ENCODE measurements around the gene LSM12.
"Not testable (repeated sequence)": the region's sequence is repeated elsewhere in the genome, so short reads cannot be mapped to it uniquely, and the experiment has no call there.

The LSM12 gene

DNA sequence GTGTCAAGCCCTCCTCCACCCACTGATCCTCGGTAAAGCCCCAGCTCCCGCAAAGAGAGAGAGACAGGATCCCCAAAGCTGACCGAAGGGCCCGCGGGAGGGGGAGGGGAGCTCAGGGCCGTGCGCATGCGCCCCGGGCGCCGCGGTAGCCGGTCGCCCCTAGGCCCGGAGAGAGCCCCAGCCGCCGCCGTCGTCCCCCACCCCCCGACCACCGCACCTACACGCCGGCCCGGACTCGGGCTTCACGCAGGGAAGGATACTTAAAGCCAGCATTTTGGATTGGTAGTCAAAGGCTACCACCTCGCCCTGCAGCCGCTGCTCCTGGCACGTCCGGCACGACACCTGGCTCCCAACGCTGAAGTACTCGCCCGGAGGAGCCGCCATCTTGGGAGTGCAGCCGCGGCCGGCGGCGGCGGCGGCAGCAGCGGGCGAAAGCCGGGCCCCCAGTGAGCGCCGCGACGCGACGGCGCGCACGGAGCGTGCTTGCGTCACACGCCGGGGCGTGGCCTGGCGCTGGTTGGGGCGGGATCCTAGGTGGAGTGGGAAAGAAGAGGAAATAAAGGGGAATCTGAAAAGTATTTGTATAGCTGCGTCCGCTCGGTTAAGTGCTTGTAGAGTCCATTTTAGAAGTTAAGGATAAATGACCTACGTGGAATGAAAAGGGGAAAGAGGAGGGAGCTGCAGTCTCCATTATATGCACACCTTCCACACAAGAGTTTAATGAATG lies at the start of gene LSM12:
Gene LSM12 (minus strand): TSS at position 468 of the 727 bp plus-strand sequence. CDS start 84 bp downstream, at position 384.
- DNase-seq = peak; percentile 97

DNA sequence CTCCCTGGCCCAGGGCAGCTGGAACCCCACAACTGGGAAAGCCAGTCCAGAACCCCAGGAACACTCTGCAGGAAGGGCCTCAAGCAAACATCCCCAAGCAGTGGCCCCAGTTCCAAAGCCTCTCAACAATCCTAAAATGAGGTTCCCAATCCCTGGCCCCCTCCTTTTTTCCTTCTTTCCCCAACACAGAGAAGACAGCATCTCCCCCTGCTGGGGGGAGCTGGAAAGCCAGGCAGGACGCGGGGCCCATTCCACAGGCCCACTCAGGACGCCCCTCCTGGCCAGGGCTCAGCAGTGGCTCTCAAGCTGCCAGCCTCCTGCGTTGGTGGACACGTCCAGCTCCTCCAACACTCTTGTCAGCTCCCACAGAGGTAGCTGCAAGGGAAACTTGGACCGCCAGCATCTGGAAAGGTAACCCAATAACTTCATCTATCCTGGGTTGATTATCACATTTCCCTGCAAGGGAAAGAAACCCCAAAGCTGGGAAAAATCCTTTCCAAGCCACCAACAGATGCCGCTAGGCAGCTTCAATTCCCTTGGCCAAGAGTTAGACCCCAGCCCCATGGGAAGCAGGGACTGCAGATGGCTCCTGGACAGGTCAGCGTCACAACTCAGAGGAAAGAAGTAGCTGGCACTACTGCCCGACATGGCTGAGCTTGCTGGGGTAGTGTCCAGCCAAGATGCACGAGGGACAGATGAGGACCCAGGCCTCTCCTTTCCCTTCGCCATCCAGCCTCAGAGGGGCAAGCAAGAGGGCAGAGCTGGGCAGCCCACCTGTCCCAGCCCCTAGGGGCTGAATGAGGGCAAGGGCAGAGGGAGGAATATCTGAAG lies 49.3 kb upstream of the LSM12 start:
- DNase-seq = peak; percentile 49

DNA sequence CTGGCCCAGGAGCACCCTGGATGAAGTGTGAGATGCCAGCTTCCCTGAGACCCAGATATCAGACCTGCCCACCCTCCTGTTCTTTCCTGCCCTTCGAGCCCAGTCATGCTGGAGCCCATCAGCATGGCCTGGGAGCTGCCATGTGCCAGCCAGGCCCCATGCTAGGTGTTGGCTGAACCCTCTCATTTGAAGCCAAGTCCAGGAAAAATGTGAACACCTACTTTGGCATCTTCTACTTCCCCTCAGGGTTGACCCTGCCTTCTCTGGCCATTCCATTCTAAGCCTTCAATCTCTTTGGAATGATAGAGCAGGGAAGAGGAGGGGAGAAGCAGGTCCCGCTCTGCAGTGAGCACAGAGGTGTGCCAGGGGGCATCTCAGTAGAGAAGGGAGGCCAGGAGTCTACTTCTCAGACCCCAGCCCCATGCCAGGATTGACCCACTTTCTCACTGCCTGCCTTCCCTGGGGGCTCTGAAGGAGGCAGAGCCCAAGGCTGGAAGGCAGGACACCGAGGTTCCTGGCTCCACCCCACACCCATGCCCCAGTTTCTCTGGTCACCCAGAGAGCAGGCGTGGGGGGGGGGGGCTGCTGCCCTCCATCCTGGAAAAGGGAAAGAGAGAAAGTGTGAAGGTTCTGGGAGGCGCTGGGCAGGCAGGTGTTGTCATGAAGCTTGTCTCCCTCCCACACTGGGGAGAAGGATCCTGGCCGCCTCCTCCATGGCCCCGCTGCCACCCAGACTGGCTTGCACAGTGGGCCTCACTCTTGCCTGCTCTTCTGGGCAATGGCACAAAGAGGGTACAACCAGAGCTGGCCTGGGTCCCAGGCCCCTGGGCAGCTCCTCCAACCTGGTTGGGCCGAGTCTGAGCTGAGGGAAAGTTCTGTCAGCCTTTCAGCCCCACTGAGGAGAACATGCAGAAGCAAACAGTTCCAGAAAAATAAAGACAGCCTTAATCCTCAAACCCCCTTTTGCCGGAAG lies 47.7 kb upstream of the LSM12 start:
- no peak for DNase-seq

DNA sequence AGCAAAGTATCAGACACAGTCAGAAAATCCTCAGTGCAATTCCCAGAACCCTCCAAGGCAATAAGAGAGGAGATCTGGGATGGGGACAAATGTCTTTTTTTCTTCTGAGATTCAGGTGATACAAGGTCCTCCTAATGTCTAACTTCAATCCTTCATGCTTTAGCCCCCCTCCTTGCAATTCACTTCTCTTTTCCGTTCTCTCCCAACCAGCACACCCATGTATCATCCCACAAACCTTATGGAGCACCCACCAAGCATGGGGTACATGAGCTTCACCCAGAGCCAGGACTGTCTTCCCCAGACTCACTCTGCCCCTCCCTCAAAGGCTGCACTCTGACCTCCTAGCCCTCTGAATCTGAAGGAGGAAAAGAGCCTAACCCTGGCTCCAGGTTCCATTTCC lies 46.9 kb upstream of the LSM12 start:
- no peak for DNase-seq

DNA sequence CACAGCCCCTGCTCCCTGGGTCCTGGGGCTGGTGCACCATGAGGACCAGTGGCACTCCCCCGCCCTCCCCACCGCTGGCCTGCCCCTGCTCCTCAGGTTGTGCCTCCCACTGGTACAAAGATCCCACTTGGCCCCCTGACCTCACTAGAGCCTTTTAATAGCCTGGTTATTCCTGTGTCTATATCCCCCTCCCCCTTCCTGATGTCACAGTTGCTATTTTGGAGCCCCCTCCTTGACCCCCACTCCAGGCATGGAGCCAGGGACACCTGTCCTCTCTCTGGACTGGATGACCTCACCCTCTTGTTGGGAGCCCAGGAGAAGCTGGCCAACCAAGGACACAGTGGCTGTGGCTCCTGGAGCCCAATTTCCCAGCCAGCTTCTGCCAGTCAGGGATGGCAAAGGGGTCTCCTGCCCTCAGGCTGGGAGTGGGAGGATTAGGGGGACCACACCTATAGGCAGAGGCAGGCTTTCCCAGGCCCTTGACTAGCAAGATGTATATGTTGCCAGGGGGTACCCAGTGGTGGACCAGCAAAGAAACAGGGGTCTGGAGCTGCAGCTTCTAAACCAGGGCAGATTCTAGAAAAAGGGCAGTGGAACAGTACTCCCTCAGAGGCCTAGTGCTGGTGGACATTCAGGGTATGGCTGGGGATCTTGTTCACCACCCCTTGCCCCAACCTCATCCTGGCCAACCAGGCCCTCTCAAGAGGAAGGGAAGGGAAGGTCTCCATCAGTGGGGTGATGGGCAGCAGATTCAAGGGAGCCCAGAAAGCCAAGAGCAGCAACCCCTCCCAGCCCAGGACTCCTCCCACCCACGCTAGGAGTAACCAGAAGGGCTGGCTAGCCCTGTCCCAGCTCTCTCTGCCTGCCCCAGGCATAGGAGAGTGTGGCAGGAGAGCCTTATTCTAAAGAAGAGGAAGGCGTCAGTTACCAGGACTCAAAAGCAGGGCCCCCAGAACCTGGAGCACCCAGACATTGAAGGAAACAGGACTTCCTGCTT lies 46.1 kb upstream of the LSM12 start:
- DNase-seq = peak; percentile 20

DNA sequence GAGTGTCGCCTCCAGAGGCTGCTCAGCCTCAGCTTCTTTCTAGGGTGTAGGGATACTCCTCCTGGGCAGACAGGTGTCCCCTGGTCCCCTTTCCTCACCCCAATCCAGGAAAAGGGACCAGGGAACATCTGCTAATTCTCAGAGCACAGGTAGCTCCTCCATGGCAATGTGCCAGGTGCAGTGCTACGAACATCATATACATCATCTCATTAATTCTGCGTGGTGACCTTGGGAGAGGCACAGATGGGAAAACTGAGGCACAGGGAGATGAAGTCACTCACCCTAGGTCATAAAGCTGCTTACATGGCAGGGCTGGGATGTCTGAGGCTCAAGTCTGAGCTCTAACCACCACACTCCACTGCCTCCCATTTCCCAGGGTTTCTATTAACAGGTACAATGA lies 45.3 kb upstream of the LSM12 start:
- DNase-seq = peak; percentile 49

DNA sequence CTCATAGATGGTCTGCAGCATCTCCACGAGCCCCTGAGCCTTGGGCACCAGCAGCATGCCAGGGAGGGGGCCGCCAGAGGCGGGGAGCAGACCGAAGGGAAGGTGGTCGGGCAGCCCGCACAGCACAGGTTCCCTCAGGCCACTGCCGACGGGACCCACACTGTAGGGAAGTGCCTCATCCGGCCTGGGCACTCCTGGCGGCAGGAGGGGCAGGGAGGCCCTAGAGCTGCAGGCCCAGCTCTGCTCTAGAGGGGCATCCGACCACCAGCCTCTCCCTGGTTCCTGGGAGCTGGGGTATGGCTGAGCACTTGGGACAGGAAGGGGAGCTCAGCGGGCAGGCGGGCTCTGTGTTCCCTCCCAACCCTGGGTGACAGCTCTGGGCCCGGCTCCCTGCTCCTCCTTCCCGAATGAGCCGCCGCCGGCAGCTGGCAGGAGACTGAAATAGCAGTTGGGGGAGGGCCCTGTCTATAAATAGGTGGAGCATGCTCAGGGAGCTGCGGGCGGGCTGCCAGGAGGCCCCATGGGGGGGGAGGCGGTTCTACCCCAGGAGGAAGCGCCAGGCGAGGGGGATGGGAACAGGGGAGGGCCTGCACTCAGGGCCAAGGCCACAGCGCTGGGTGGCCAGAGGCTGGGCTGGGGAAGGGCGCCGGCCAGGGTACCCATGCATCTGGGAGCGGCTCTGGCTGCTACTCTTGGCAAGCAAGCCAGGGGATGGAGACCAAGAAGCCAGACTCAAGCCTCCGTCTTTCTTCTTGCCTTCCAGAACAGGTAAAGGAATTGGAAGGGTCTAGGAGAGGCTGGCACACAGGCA lies 44.6 kb upstream of the LSM12 start:
- peak; percentile 98 for DNase-seq

DNA sequence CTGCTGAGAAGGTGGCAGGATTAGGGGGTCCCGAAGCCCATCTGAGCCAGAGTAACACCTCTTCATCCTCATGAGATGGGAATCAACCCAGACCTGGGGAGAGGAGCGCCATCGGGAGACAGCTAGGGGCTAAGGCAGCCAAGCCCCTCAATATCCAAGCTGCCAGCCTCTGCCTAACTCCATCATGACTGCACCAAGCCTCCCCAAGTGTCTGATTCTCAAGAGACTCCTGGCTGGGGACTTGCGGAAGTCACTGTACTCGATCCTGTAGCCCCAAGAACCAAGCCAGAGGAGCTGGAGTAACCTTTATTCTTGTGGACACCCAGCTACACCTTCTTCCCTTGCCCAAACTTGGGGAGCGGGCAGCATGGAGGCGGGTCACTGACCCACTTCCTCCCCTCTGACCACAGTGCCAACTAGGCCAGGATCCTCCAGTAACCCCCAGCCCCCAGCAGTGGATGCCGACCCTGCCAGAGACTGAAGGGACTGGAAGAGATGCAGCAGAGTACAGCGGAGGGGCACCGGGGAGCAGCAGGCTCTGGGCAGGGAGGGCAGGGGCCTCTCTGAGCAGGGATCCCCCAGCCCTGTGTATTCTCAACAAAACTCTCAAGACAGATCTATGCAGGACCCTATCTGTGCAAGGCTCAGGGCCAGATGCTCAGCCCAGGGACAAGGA lies 43.7 kb upstream of the LSM12 start:
- DNase-seq = no peak

DNA sequence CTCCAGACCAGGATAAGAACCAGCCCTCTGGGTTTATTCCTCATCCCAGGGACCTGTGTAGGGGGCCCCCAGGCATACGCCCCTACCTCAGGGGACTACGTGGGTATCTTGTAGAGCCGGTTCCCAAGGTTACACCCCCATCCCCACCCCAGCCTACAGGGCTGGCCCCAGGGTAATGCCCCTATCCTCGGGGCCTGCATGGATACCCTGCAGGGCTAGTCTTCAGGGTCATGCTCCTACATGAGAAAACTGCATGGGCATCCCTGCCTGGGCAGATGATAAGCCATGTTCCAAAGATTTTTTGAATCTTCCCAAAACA lies 42.8 kb upstream of the LSM12 start:
- DNase-seq = no peak

DNA sequence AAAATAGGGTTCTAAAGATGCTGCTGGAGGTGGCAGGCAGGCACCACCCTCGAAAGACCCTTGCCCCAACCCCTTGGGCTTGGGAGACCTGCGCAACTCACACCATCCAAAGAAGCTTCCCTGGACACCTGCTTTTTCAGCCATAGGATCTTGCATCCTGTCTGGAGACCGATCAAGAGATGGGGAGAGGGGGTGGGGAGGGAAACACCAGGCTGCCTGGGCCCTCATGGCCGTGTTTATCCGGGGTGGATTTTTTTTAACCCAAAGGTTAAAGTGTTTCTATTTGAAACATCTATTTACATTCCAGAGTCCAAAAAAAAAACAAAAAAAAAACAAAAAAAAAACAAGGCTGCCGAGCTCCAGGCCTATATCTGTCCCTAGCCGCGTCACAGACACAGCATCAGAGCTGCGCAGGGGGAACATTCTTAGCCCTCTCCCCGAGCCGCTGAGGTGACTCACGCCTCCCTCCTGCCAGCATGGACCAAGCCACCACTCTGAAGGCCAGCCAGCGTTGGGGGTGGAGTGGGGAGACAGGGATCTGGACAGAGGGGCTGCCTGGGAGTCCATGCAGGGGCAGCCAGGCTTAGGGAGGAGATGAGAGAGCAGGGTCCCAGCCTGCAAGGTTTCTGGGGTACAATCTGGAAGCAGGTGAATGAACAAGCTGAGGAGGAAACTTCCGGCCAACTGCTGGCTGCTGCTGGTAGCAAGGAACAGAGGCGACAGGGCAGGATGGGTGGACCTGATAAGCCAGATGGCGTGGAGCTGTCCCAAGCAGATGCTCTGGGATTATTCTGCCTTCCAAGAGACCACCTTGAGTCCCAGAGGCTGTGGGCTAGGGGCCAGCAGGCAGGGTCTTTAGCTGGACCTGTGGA lies 42.2 kb upstream of the LSM12 start:
- DNase-seq = no peak

DNA sequence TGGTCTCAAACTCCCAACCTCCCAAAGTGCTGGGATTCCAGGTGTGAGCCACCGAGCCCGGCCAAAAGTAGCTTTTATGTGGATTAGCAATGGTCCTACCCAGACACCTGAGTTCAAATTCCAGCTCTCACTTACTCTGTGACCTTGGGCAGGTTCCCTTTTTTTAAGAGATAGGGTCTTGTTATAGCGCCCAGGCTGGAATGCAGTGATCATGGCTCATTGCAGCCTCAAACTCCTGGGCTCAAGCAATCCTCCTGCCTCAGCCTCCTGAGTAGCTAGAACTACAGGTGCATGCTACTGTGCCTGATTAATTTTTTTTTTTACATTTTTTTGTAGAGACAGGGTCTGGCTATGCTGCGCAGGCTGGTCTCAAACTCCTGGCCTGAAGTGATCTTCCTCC lies 40.3 kb upstream of the LSM12 start:
- no peak for DNase-seq

DNA sequence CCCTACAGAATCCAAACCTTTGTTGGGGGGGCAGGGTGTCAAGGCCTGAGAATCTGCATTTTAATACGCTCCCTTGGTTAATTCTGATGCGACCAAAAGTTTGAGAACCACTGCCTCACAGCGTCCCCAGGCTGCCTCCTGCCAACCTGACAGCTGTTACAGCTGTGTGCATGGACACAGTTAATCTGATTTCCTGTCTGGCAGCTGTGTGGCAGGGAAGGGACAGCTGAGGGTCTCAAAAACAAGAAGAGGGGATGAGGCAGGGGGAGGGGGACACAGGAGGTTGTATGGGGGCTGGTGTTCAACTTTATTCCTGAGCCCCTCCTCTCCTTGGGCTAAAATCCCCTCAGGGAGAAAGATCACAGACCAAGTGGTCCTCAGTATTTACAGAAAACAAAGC lies 39.5 kb upstream of the LSM12 start:
- peak; percentile 61 for DNase-seq

DNA sequence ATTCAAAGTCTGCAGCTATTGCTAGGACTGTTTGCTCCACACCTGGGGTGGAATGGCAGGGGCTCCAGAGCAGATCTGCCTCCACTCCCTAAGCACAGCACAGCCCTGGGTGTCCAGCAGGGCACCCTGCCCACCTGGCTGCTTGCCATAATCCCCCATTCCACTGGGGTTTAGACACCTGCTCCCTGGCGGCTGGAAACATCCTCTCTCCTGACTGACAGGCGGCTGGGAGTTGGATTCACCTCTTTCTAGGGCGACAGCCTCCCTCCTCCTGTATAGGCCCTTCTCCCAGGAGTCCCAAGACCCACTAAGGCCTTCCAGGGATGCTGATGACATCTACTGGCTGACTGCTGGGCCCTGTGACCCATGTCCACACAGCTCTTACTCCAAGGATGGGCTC lies 39.0 kb upstream of the LSM12 start:
- DNase-seq = peak; percentile 75

DNA sequence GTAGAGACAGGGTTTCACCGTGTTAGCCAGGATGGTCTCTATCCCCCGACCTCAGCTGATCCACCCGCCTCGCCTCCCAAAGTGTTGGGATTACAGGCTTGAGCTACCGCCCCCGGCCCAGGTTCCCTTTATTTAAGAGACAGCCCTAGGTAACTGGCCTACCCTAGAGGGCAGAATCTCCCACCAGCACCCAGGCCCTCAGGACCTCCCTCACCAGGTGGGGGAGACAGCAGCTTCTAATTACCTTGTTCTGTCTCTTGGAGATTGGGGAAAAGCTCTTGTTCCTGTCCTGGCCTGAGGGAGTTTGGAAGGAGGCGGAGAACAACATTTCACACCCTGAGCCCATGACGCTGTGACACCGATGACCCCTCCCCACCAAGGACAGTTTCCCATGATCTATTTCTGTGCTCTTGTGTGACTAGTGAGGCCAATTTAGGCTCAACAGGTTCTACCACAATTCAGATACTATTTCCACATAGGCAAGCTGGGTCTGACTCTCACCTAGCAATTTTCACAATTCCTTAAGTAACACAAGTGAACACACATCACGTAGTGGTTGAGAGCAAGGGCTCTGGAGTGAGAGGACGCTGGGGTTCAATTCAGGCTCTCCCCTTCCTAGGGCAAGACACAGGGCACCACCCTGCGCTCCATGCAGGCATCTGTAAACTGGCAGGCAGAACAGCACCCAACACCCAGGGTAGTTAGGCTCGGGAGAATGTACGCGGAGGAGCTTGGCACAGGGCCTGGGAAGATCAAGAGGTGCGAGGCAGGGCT lies 36.6 kb upstream of the LSM12 start:
- peak; percentile 16 for DNase-seq

DNA sequence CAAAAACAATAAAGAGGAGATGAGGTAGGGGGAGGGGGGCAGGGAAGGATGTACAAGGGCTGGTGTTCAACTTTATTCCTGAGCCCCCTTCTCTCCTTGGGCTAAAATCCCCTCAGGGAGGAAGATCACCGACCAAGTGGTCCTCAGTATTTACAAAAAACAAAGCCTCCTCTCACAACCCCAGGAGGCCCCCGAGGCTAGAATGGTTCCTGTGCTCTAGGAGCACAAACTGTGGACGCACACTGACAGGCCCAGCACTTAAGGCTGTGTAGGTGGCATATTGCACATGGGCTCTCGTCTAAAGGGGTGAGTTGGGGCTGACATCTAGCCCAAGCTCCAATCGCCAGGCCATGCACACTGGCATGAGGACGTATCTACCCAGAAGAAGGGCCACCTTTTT lies 35.4 kb upstream of the LSM12 start:
- not testable (repeated sequence) for DNase-seq

DNA sequence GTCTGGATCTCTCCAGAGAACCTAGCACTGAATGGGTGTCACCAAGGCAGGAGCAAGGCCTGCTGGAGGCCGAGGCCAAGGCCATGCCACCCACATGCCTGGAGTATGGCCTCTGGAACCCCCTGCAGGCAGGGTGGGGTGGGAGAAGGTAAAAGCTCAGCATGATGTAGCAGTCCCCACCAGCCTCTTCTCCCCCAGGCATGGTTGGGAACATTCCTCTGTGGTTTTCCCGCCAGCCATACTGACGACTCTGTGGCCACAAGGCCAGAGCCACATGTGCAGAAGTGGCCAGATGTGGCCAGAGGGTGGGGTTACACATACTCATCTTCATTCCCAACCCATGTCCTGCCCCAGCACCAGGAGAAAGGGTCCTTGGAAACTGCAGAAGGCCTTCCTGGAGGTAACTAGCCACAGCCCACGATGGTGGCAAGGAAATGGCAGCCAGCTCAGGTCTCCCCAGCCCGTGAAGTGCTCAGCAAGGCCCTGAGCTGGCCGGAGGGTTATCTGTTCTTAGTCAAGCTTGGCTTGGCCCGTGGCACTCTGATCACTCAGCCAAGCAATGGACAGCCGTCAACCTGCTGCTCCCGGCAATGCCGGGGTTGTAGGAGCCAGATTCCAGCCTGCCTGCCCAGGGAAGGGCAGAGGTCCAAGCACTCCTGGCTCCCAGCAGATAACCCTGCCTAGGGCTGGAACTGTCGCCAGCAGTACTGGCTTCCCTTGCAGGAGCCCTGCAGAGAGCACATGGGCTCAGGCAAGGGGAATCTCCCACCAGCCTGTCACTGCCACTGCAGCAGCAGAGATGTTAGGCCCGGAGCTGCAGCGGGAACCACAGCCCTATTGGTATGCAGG lies 30.9 kb upstream of the LSM12 start:
- no peak for DNase-seq

DNA sequence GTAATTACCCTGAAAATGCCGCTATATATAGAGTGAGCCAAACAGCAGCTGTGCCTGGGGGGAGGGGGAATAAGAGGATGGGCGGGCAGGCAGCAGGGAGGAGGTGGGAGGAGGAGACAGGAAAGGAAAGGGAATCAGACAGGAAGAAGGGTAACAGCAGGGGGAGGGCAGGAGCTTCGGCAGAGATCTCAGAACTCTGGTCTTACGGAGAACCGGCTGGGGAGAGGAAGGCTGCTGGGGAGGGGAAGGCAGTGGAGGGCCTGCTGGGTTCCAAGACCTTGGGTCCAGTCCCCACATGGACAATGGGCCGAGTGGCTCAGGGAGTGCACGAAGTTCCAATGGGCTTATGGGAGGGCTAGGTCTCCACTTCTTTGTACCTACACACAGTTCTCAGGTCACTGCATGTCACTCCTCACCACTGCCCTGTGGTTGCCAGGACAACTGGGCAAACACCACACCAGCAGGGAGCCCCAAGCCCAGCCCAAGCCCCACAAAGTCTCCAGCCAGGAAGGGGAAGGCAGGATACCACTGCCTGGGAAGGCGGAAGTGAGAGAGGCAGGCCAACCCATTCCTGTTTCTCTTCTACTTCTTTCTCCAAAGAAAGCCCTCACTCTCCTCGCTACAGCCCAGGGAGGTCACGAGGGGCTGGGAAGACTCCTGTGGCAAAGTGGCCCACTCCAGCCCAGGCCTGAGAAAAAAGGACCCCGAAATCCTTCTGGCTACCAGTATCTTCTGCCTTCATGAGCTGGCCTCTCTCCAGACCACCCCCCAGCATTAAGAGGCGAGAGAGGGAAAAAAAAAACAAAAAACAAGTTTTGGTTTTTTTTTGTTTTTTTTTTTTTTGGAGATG lies 29.4 kb upstream of the LSM12 start:
- DNase-seq = peak; percentile 96
